GM19468 (cell line): ENCODE results near the gene IFT122.
"Not testable (repeated sequence)": the region's sequence is repeated elsewhere in the genome, so short reads cannot be mapped to it uniquely, and the experiment has no call there.

Experiments
- ATAC-seq: cut with Tn5 transposase; IDR thresholded peaks from one replicate; pipeline ENCODE4 v1.9.1; 2021; ENCODE audit warnings: mild to moderate bottlenecking, moderate library complexity, moderate number of reproducible peaks; ENCODE audit not compliant: unreplicated experiment; ENCODE audit errors: extremely low read depth

Gene IFT122, protein sequence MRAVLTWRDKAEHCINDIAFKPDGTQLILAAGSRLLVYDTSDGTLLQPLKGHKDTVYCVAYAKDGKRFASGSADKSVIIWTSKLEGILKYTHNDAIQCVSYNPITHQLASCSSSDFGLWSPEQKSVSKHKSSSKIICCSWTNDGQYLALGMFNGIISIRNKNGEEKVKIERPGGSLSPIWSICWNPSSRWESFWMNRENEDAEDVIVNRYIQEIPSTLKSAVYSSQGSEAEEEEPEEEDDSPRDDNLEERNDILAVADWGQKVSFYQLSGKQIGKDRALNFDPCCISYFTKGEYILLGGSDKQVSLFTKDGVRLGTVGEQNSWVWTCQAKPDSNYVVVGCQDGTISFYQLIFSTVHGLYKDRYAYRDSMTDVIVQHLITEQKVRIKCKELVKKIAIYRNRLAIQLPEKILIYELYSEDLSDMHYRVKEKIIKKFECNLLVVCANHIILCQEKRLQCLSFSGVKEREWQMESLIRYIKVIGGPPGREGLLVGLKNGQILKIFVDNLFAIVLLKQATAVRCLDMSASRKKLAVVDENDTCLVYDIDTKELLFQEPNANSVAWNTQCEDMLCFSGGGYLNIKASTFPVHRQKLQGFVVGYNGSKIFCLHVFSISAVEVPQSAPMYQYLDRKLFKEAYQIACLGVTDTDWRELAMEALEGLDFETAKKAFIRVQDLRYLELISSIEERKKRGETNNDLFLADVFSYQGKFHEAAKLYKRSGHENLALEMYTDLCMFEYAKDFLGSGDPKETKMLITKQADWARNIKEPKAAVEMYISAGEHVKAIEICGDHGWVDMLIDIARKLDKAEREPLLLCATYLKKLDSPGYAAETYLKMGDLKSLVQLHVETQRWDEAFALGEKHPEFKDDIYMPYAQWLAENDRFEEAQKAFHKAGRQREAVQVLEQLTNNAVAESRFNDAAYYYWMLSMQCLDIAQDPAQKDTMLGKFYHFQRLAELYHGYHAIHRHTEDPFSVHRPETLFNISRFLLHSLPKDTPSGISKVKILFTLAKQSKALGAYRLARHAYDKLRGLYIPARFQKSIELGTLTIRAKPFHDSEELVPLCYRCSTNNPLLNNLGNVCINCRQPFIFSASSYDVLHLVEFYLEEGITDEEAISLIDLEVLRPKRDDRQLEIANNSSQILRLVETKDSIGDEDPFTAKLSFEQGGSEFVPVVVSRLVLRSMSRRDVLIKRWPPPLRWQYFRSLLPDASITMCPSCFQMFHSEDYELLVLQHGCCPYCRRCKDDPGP

DNA sequence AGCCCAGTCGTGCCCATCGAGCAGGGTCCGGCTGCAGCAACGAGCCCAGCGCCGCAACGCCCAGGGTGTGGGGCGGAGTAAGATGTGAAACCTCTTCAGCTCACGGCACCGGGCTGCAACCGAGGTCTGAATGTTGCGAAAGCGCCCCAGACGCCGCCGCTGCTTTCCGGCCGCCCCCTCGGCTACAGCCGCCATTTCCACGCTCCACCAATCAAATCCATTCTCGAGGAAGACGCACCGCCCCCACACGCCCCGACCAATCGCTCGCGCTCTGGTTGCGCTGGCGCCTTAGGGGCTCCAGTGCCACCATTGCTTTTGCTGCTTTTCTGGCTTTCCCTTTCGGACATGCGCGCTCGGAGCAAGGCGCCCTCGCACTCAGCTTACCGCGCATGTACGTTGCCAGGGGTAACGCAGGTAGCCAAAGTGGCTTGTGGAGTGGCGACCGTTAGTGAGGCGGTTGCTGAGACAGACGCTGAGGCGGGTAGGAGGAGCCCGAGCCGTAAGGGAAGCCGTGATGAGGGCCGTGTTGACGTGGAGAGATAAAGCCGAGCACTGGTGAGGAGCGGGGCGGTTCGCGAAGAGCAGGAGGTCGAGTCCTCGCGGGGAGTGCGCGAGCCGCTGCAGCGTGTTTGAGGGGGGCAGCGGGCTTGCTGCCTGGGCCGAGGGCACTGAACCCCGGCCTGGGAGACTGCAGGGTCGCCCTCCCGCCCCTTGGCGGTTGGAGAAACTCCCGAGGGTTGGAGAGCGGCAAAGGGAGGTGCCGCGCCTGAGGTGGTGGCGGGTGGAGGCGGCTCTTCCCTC is at the start of gene IFT122, which contains the start of gene MBD4:
TSS of gene IFT122 (plus strand) at position 408 of the 801 bp plus-strand sequence. CDS start at position 515, 107 bp downstream.
TSS of gene MBD4 (minus strand) at position 132 of the 801 bp plus-strand sequence. CDS start at position 17, 115 bp downstream.
- peak; percentile 79 for ATAC-seq

DNA sequence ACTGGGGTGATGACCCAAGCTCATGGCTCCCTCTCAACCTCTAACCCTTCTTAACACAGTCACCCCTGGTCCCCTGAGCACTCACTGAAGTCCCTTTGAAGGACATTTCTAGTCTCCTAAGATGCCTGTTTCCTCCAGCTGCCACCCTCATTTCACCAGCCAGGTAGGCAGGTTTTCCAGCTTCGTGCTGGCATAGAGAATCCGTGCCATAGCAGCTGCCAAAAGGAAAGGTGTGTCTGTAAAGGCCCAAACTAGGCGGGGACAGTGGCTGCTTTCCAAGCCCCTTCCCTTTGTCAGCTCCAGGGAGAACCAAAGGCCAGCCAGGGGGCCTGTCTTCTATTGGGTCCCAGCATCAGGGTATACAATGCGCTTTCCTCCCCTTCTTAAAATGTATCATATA is 48.4 kb upstream of the IFT122 start:
- not testable (repeated sequence) for ATAC-seq

DNA sequence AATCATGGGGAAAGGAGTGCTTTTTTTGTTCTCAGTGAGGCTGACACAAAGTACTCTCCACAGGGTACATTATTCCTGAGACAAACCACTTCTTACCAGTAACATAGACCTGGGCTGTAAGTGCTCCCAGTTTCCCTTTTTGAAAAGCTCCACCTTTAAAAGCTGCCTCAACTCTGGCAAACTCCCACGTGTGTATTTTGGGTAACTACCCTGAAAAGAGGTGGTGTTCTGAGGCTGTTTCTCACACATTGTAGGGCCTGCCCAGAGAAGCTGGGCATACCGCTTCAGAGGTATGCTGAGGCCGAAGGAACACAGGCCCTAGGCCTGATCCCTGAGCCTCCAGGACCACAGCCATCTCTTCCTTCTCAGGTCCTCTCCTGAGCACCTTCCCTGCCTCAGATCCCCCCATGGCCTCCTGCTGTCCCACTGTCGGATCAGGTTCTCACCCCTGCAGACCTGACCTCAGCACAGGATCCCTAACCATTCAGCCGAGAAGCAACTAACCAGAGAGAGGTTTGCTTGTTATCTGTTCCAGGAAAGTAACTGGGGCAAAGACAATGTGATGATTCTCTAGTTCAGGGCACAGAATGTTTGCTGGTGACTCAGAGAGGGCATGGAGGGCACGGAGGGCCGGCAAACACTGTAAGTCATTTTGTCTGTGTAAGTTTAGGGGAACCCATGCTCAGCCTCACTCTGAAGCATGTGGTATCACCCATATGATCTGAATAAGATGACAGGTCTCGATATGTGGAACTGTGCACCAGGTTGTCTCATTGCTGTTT is 47.7 kb upstream of the IFT122 start:
- not testable (repeated sequence) for ATAC-seq

DNA sequence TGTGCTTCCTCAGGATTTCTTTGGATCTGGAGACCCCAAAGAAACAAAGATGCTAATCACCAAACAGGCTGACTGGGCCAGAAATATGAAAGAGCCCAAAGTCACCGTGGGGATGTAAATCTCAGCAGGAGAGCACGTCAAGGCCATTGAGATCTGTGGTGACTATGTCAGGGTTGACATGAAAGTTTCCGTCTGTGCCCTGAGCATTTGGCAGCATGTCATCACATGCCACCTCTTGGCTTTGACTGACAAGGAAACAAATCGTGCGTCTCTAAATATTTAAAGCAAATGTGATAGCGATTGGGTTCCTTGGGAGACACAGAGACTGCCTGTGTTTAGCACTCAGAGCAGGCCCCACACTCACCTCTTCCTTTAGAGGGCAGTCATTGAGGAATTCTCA is 46.8 kb upstream of the IFT122 start:
- ATAC-seq: no peak

DNA sequence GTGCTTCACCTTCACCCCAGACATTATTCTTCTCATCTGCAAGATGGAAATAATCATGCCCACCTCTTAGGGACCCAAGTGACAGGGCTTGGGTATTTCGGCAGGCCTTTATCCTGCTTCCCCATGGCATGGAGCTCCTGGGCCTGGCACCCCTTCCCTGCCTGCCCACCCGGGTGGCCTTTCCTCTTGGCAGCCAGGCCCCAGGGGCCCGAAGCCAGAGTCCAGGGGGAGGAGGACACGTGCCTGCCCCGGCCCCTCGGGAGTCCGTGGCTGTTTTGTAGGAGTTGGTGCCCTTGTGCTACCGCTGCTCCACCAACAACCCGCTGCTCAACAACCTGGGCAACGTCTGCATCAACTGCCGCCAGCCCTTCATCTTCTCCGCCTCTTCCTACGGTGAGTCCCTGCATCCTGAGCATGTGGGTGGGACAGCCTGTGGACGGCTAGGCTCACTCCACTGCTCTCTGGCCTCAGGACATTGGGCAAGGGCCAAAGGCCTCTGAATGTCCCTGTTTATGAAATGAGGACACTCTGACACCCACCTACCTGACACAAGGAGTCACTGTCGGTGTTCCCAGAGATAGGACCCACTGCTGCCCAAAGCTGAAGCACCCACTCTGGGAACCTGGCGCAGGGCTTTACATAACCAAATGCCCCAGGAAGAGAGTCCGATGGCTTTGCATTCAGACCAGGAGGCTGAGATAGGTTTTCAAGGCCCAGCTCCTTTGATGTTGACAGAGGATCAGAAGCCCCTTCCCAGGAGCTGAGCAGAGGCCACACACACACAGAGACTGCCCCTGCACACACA is 46.1 kb upstream of the IFT122 start:
- ATAC-seq: not testable (repeated sequence)

DNA sequence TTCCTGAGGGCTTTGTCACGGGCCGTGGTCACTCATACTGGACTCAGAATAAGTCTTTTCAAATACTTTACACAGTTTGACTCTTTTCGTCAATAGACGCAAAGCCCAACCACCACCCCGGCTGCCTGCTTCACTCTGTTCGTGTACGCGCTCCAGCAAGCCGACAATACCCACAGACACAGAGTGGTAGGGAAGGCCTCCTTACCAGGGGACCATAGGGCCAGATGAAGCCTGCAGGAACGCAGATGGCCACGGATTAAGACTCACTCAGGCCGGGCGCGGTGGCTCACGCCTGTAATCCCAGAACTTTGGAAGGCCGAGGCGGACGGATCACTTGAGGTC is 41.2 kb upstream of the IFT122 start:
- no peak for ATAC-seq

DNA sequence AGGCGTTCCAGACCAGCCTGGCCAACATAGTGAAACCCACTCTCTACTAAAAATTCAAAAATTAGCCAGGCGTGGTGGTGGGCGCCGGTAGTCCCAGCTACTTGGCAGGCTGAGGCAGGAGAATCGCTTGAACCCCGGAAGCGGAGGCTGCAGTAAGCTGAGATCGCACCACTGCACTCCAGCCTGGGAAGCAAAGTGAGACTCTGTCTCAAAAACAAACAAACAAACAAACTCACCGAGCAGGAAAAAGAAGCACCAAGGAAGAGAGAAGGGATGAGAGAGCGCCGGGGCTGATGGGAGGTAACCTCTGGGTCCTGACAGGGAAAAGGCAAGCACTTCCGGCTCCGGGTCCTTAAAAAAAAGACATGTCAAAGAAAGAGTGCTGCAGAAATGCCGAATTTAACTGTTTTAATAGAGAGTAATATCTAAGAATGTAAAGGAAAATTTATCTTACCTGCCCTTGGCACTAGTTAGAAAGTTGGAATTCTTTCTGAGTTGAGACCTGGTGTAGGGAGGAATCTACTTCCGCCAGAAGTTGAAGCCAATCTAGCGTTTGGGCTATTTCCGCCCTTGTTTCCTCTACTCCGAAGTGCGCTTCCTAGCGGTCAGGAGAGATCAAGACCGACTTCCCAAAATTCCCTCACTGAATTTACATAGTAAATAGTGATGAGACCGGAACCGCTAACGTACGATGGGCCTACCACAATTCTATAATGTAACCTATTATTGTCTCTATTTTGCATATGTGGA is 40.7 kb upstream of the IFT122 start:
- ATAC-seq: peak; percentile 66

DNA sequence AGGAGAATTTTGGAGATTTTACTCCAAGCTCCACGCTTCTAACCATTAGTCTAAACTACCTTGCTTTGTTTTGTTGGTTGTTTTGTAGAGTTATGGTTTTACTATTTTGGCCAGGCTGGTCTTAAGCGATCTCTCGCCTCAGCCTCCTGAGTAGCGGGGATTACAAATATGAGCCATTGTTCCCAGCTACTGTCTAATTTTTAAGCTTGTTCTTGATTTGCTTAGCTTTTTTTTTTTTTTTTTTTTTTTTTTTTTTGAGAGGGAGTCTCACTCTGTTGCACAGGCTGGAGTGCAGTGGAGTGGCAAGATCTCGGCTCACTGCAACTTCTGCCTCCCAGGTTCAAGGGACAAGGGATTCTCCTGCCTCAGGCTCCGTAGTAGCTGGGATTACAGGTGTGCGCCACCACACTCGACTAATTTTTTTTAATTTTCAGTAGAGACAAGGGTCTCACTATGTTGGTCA is 40.1 kb upstream of the IFT122 start:
- ATAC-seq: no peak

DNA sequence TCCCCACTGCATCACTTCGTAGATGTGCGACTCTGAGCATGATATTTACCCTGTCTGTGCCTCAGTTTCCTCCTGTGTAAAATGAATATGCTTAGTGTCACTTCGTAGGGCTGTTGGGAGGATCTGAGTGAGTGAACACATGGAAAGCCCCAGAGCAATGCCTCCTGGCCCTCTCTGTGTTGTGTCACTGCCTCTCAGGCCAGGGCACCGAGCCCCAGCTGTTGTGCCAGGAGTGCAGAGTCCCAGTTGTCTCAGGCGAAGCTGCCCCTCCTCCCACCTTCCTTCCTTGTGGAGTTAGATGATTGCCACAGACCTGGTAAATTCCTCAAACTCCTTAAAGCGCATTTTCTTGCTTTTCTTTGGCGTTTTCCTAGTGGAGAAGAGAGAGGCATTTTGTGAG is 37.8 kb upstream of the IFT122 start:
- no peak for ATAC-seq

DNA sequence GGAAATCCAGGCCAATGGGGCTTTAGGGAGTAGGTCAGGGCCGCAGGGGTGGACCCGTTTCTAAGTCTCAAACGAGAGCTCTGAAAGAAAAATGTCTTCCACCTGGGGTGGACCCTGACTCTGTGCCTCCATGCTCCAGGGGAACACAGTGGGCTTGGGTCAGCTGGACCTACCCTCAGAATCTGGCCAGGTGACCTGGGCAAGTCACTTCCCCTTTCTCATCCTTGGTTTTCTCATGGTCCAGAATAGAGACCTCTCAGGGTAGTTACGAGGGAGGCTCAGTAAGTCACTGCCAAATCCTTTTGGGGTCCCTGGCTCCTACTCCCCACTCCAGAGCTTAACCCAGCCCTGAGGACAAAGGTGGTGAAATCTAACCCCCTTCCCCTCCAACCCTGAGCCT is 37.4 kb upstream of the IFT122 start:
- ATAC-seq: no peak

DNA sequence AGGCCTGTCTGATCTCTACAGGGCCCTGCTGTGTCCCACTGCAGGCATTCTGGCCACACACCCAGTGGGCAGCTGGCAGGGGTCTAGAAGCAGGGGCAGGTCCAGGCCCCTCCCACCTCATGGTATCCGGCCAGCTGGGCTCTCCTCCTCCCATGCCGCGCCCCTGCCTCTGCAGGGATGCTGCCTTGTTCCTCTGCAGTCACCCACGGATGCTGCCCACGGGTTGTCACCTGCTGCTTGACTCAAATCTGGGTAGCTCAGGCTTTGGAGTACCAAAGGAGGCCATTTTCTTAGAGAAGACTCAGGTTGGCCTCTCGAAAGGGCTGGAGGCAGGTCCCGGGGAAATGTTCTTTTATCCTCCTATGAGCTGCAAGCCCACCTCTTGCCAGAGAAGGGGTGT is 36.6 kb upstream of the IFT122 start:
- ATAC-seq: no peak

DNA sequence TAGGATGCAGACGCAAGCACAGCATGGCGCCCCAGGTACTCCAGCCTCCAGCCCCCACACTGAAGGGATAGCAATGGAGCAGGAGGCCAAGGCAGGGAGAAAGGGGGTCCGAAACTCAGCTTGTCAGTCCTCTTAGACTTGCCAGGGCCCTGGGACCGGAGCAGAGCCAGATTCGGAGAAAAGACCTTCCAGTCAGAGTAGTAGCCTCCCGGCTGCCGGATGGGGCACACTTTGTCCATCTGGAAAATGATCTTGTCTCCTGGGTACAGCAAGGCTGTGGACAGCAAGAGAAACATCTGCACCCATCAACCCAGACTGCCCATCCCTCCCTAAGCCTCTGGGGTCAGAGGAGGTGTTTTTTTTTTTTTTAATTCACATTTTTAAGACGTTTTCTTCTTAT is 35.9 kb upstream of the IFT122 start:
- ATAC-seq: no peak

DNA sequence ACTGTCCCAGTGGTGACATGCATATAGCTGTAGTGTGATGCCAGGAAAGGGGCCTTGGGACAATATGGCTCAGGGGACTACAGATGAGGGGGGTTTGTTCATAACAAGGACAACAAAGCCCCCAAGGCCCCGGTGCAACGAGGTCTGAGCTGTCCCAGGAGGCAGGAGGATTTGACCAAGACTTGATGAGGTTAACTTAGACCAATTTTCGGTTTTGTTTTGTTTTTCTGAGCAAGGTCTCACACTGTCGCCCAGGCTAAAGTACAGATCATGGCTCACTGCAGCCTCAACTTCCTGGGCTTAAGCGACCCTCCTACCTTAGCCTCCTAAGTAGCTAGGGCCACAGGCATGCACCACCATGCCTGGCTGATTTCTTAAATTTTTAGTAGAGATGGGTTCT is 35.4 kb upstream of the IFT122 start:
- ATAC-seq: no peak

DNA sequence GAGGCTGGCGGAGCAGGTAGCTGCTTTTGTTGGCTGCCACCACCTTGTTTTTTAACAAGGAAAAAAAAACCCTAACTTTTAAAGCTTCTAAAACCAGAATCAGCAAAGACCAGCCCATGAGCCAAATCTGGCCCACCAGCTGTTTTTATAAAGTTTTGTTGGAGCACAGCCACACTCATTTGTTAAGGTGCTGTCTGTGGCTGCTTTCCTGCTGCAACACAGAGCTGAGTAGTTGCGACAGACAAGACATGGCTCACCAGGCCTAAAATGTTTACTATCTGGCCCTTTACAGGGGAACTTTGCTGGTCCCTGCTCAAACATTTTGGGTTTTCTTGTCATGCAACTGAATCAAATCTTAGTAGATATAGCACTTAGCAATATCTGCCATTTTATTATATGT is 30.5 kb upstream of the IFT122 start:
- ATAC-seq: no peak

DNA sequence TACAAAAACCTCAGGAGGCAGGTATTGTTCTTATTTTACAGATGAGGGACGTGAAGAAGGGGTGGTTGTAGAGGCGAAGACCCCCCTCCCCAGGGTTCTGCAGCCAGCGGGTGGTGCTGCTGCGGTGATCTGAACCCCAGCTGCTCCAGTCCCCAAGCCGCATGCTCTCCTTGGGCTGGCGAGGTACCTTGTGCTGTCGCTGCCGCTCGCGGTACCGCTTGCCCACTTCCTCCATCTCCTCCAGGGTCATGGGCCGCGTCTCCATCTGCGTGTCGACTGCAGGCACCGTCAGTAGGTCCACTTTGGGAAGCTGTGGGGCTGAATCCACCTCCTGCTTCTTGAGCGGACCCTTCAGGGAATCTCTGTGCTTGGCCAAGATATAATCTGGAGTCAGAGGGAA is 29.1 kb upstream of the IFT122 start:
- ATAC-seq: no peak

DNA sequence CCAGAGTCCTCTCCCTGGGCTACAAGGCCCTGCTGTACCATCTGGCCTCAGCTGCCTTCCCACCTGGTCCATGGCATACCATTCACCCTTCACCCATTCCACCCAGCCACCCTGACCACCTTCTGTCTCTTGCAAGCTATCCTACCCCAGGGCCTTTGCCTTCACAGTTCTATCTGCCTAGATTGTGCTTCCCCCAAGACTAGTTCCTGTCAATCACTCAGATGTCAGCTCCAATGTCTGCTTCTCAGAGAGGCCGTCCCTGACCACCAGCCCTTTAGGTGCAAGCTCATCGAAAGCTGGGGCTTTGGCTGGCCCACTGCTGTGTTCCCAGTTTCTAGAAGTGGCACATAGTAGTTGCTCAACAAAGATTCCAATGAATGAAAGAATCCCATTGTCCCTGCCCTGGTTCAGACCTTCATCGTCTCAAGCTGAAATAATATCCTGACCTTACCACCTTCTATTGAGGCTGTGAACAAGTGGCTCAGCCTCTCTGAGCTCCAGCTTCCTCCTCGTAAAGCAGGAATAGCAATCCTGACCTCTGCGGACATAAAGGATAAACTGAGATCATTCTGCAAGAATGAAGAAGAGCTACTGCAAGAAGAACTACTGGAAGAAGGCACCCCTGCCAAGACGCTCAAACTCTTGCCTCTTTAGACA is 27.4 kb upstream of the IFT122 start:
- ATAC-seq: no peak

DNA sequence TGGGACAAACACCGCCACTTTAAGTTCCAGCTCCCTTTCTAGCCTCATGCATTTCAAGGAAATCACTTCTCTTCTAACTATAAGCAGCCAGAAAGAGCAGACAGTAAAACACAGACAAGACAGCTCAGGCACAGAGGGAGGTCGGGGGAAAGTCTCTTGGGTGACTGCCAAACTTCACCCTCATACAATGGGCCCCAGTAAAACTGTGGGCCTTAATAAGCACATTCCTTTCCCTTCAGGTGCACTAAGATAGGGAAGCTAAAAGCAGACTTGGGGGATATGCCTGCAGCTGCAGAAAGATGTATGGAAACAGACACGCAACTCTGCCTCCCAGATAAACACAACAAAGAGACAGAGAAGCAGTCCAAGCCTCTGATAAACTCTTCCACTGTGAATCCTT is 26.8 kb upstream of the IFT122 start:
- ATAC-seq: not testable (repeated sequence)
